NCI-H748 treated with DMSO at 0.1 percent for 48 hours (cell line): ENCODE data around the gene MTR.

Experiments
- DNase-seq: peaks from one replicate; lab custom pipeline; 2025; lab: John Stamatoyannopoulos, UW

MTR gene

DNA sequence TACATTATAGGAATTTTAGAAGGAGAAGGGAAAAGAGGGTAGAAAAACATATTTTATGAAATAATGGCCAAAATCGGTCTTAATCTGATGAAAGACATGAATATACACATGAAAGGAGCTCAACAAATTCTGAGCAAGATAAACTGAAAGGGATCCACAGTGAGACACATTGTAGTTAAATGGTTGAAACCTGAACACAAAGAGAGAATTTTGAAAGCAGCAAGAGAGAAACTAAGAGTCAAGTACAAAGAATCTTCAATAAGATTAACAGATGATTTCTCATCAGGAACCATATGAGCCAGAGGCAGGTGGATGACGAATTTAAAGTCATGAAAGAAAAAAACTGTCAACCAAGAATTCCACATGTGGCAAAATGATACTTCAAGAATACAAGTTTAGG is 15.8 kb upstream of the MTR start:
- no peak for DNase-seq

DNA sequence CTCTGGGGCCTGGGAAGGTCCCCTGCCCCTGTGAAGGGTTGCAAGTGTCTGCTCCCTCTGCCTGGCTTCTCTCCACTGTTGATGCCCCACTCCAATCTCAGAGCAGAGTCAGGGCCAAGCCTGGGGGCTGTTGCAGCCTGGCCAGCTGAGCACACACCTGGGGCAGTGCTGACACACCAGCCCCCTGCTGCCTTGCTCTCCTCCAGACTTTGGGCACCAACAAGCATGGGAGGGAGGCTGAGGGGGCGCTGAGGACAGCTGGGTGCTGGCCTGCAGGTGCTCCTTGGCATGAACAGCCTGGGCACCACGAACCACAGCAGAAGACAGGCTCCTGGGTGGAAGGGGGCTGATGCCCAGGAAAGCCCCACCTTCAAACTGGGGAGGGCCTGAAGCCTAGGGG is 9.6 kb upstream of the MTR start:
- no peak for DNase-seq

DNA sequence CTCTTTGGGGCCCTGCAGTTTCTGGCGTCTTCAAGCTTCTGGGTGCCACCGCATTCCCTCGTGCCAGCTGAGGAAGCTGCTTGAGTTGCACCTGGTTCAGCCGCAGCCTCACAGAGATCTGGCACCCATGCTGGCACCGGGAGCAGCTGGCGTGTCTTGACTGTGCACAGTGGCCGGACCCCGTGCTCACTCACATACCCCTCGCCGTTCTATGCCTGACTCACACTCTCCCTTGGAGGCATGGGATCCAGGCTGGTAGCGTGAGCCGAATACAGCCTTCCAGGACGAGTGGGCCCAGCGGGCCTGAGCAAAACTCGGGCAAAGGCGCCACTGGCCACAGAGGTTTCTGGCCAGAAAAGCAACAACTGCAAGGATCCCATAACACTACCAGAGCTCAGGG is 8.6 kb upstream of the MTR start:
- no peak for DNase-seq

GRCh38 chr1:236794585-236795034 is 482 bp upstream of the MTR start:
- no peak for DNase-seq

DNA sequence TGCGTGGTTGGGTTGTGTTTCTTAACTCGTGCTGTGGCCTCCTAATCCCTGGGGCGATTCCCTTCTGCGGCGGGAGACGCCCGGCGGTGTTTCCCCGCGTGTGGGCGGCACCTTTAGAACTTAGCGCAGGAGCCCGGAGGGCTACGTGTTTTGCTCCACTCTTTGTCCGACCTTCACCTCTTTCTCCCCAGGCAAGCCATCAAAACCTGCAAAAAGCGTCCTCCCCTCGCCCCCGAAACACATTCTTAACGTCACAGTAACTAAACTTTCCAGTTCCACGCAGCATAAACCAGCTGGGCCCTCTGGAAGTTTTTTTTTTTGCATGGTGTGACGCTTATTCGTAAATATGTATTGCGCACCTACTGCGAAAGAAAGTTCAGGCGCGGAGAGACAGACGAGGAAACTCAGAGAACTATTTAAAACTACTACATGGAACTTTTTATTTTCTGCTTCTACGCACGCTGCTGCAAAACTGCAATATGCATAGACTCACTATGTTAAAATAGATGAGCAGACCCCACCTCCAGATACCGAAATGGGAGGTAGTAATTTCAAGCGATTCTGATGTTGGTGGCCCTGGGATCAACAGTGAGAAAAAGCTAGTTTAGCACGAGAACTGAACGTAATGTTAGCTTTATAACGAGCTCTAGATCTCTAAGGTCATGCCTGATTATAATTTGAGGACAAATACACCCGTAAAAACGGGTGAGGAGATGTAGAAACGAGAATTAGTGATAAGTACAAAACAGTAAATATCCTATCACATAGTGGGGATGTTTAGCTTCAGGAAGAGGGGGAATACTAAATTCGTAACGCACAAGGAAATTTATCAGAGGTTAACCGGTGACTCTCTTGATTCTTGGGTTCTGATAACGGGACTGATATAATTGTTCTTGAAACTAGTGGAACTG is 920 bp downstream of the MTR start:
- no peak for DNase-seq

- no peak for DNase-seq
These were observed 3.9 kb downstream of the MTR start for GRCh38 chr1:236799001-236799400.

GRCh38 chr1:236800002-236800620 is 5.0 kb downstream of the MTR start:
- DNase-seq: no peak

DNA sequence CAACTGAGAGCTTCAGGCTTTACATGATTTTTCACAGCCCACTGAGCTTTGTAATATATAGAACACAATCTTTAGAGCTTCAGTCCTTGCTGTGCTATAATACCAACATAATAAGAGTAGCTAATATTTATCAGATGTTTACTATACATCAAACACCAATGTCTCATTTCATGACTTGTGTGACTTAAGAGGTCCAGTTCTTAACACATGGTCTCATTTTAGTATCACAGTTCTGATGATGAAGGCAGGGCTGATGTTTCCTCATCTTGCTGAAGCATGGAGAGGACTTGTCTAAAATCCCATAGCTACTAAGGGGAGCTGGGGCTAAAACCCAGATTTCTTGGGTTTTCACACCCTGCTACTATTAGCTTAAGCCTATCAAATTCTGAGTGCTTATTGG is 5.5 kb downstream of the MTR start:
- DNase-seq: no peak

- no peak for DNase-seq
These were observed 7.2 kb downstream of the MTR start for GRCh38 chr1:236802264-236802663.

- DNase-seq: no peak
These were observed 11.5 kb downstream of the MTR start for GRCh38 chr1:236806634-236807033.

DNA sequence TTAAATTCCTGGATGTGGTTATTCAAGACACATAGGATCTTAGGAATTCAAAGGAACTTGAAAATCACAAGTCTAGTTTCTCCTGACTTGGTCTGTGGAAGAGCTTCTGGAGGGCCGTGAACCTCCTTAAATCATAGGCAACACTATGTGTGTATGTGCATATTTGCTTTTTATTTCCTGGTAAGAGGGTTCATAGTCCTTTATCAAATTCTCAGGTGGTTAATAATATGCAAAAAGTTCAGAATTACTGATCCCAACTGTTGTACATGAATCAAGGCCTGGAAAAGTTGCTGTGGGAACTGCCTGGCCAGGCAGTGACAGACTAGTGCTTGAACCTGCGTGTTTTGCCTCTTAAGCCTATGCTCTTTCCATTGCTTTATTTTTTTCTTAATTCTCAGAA is 12.9 kb downstream of the MTR start:
- DNase-seq: no peak

- DNase-seq: no peak
These were observed 13.6 kb downstream of the MTR start for GRCh38 chr1:236808564-236809130.

- DNase-seq: no peak
These were observed 14.1 kb downstream of the MTR start for GRCh38 chr1:236809148-236809547.

DNA sequence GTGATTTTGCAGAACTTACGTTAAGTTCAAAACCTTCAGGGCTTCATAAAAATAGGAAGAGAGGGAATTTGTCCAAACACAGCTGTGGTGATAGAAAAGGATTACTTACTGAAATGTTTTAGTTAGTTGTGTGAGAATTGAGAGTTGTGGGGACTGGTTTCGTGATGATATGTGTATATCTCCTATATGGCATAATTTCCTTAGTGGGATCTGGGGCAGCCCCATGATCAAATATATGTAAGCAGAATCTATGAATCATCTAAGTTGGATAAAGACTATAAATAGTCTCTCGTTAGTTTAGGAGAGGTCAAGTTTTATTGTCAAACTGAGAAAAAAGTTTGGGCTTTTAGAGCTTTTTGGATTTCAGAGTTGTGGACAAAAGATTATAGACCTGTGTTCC is 14.9 kb downstream of the MTR start:
- DNase-seq: no peak

DNA sequence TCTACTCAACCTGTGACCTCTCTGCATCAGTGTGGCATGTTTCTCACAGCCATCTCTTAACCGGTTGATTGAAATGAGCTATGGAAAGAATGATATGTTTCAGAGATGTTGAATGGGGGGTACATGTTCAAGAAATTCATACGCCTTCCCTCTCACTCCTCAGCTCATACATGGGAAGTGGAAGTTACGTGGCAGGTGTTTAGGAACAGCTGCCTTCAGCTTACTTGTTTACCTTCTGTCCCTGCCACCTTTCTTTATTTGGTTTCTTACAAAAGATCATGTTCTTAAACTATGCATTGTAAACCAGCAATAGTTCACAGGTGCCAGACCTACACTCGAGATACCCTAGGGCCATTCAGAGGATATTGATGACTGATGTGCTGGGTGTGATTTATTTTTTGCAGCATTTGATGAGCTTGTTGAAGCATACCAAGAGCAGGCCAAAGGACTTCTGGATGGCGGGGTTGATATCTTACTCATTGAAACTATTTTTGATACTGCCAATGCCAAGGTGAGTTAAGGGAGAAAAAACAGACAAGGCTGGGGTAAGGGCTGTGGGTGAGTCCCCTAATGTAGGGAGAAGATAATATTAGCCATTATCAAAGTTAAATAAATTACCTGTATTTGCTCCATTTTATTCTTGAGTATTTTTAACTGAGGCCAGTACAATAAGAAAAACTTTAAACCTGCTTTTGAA is 17.4 kb downstream of the MTR start:
- DNase-seq: no peak

DNA sequence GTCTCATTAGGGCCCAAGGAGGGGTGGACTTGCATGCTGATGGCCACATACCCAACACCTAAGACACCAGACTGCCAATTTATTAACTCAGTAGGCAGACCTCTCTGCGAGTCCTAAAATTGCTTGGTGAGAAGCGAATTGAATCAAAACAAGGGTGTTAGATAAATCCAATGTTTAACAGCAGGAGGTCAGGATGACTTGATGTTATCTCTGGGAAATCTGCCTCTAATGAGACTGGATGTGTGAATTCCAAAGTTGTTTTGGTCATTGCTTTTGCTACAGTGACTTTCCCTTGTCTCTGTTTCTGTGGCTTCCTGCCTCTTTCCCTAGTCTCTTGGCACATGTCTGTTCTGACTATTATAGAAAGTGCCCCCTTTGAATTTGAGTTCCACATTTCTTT is 20.8 kb downstream of the MTR start:
- no peak for DNase-seq

- no peak for DNase-seq
These were observed 24.8 kb downstream of the MTR start for GRCh38 chr1:236819856-236820255.

- no peak for DNase-seq
These were observed 26.1 kb downstream of the MTR start for GRCh38 chr1:236821091-236821627.

DNA sequence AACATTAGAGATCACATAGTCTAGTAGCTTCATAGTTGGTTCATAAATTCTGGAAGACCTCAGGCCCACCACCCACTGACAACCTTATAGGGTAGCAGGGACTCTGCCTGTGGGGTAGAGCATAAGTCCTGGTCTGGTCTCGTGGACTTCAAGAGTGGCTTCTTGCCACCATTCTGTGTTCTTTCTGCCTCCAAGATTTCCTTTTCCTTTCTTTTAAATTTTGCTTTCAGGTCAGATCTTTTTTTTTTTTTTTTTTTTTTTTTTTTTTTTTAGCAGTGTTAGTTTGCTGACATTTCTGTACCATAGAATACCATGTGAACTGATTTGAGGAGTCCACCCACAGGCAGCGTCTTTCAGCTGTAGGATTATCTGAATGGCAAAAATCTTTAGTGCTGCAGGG is 28.5 kb downstream of the MTR start:
- no peak for DNase-seq

- DNase-seq: no peak
These were observed 34.0 kb downstream of the MTR start for GRCh38 chr1:236829085-236829484.

GRCh38 chr1:236830116-236830515 is 35.0 kb downstream of the MTR start:
- DNase-seq: no peak

- no peak for DNase-seq
These were observed 35.5 kb downstream of the MTR start for GRCh38 chr1:236830560-236830959.
